ENCODE data around the gene CERK. TPM values are rescaled to one million over a fixed set of nuclear protein-coding genes. Genes with fewer than 3 reads are reported as not detected.
A peak's percentile ranks its signal among the peaks of the same experiment; 100 is the strongest.

Gene CERK
- total and polyA plus RNA-seq, 4 experiments from 2014 or later, result 91.2 to 164 (median 136) TPM

GRCh38 chr22:46681010-46681409 is 57.0 kb downstream of the CERK start:
- no peak overlapping the region for H3K4me3 Mint-ChIP-seq
- no peaks in the 10 kb centered on the region for H3K9me3 ChIP-seq (ENCODE audit: control insufficient read depth in 1 of 2, low read length in 2 of 2)
- intact Hi-C loops (cut with micrococcal nuclease), result no loop called here
- ChIA-PET POLR2A (ENCODE audit: partially characterized antibody) (interaction anchor here (1.5 kb wide), 1 partner anchor 122 kb away, joined by 4 read pairs; no protein-coding TSS in a partner anchor), CTCF (ENCODE audit: partially characterized antibody) (interaction anchor here (0.6 to 3.7 kb wide), 2 partner anchors 8 to 117 kb away, joined by 3 to 15 read pairs; no protein-coding TSS in a partner anchor)
- no peaks in the 10 kb centered on the region for H3K27me3 Mint-ChIP-seq
- H3K27me3 ChIP-seq (ENCODE audit: insufficient read depth, low read length), result no peaks in the 10 kb centered on the region
- H3K27ac Mint-ChIP-seq, result peak overlapping the region in 4 of 7 donors; percentile 41 to 72 (median 50)
- no peak overlapping the region for H3K27ac ChIP-seq (ENCODE audit: low read depth, low read length)
- DNase-seq, result peak in 1 of 5 donors; percentile 31
- H3K36me3 Mint-ChIP-seq, result peaks cover 7 to 14% of the 10 kb centered on the region in 2 donors
- peaks cover 6 to 26% (median 17%) of the 10 kb centered on the region in 4 donors for H3K4me1 Mint-ChIP-seq
- H3K9me3 Mint-ChIP-seq, result no peaks in the 10 kb centered on the region
- peaks cover 9% of the 10 kb centered on the region for H3K36me3 ChIP-seq (ENCODE audit: insufficient read depth, low read length)
- no peak overlapping the region for H3K4me3 ChIP-seq (ENCODE audit: low read length in 2 of 2)
- H3K4me1 ChIP-seq (ENCODE audit: insufficient read depth, low read length), result peaks cover 10% of the 10 kb centered on the region

GRCh38 chr22:46679706-46680269 is 58.3 kb downstream of the CERK start:
- intact Hi-C loops (cut with micrococcal nuclease), result no loop called here
- Mint-ChIP-seq H3K4me1 (peaks cover 4 to 26% (median 11%) of the 10 kb centered on the region in 4 donors), H3K36me3 (peaks cover 2 to 5% of the 10 kb centered on the region in 2 donors), H3K27me3 (no peaks in the 10 kb centered on the region), H3K9me3 (no peaks in the 10 kb centered on the region), H3K4me3 (no peak overlapping the region), H3K27ac (no peak overlapping the region)
- no peak for DNase-seq
- Histone ChIP-seq H3K27me3 (ENCODE audit: insufficient read depth, low read length) (no peaks in the 10 kb centered on the region), H3K36me3 (ENCODE audit: insufficient read depth, low read length) (no peaks in the 10 kb centered on the region), H3K9me3 (ENCODE audit: control insufficient read depth in 1 of 2, low read length in 2 of 2) (no peaks in the 10 kb centered on the region), H3K27ac (ENCODE audit: low read depth, low read length) (no peak overlapping the region), H3K4me1 (ENCODE audit: insufficient read depth, low read length) (peaks cover 9% of the 10 kb centered on the region), H3K4me3 (ENCODE audit: low read length in 2 of 2) (no peak overlapping the region)
- CTCF ChIA-PET (ENCODE audit: partially characterized antibody), result interaction anchor here (1.2 kb wide), 1 partner anchor 123 kb away, joined by 3 read pairs; no protein-coding TSS in a partner anchor
- POLR2A ChIA-PET (ENCODE audit: partially characterized antibody), result no interaction called here

GRCh38 chr22:46678785-46679700 is 59.0 kb downstream of the CERK start:
- H3K27me3 Mint-ChIP-seq, result no peaks in the 10 kb centered on the region
- H3K4me3 Mint-ChIP-seq, result no peak overlapping the region
- Histone ChIP-seq H3K4me3 (ENCODE audit: low read length in 2 of 2) (no peak overlapping the region), H3K27ac (ENCODE audit: low read depth, low read length) (no peak overlapping the region), H3K9me3 (ENCODE audit: control insufficient read depth in 1 of 2, low read length in 2 of 2) (no peaks in the 10 kb centered on the region), H3K4me1 (ENCODE audit: insufficient read depth, low read length) (peaks cover 14% of the 10 kb centered on the region), H3K36me3 (ENCODE audit: insufficient read depth, low read length) (no peaks in the 10 kb centered on the region), H3K27me3 (ENCODE audit: insufficient read depth, low read length) (no peaks in the 10 kb centered on the region)
- intact Hi-C loops (cut with micrococcal nuclease), result no loop called here
- peak overlapping the region in 1 of 7 donors; percentile 77 for H3K27ac Mint-ChIP-seq
- POLR2A ChIA-PET (ENCODE audit: partially characterized antibody), result no interaction called here
- CTCF ChIA-PET (ENCODE audit: partially characterized antibody), result interaction anchor here (1.2 kb wide), 1 partner anchor 123 kb away, joined by 3 read pairs; no protein-coding TSS in a partner anchor
- DNase-seq, result no peak
- H3K36me3 Mint-ChIP-seq, result peaks cover 0 to 4% of the 10 kb centered on the region in 2 donors
- no peaks in the 10 kb centered on the region for H3K9me3 Mint-ChIP-seq
- peaks cover 10 to 26% (median 13%) of the 10 kb centered on the region in 4 donors for H3K4me1 Mint-ChIP-seq

- intact Hi-C loops (cut with micrococcal nuclease), result no loop called here
These were observed 59.9 kb downstream of the CERK start for GRCh38 chr22:46678003-46678657.

GRCh38 chr22:46677323-46678002 is 60.6 kb downstream of the CERK start:
- ChIA-PET POLR2A (ENCODE audit: partially characterized antibody) (no interaction called here), CTCF (ENCODE audit: partially characterized antibody) (no interaction called here)
- H3K9me3 ChIP-seq (ENCODE audit: control insufficient read depth in 1 of 2, low read length in 2 of 2), result no peaks in the 10 kb centered on the region
- DNase-seq, result no peak
- H3K9me3 Mint-ChIP-seq, result no peaks in the 10 kb centered on the region
- no peak overlapping the region for H3K4me3 ChIP-seq (ENCODE audit: low read length in 2 of 2)
- H3K27ac Mint-ChIP-seq, result peak overlapping the region in 3 of 7 donors; percentile 46 to 63 (median 48)
- peaks cover 8 to 41% (median 20%) of the 10 kb centered on the region in 4 donors for H3K4me1 Mint-ChIP-seq
- no peaks in the 10 kb centered on the region for H3K27me3 Mint-ChIP-seq
- peaks cover 27% of the 10 kb centered on the region for H3K4me1 ChIP-seq (ENCODE audit: insufficient read depth, low read length)
- H3K27me3 ChIP-seq (ENCODE audit: insufficient read depth, low read length), result no peaks in the 10 kb centered on the region
- no peak overlapping the region for H3K27ac ChIP-seq (ENCODE audit: low read depth, low read length)
- peaks cover 0 to 4% of the 10 kb centered on the region in 2 donors for H3K36me3 Mint-ChIP-seq
- H3K4me3 Mint-ChIP-seq, result peak overlapping the region in 1 of 8 donors; percentile 26
- no peaks in the 10 kb centered on the region for H3K36me3 ChIP-seq (ENCODE audit: insufficient read depth, low read length)
- intact Hi-C loops (cut with micrococcal nuclease), result no loop called here

More at GRCh38 chr22:46678003-46678657, 59.9 kb downstream of the CERK start:
- POLR2A ChIA-PET (ENCODE audit: partially characterized antibody), result no interaction called here
- no peaks in the 10 kb centered on the region for H3K36me3 ChIP-seq (ENCODE audit: insufficient read depth, low read length)
- Mint-ChIP-seq H3K36me3 (peaks cover 0 to 4% of the 10 kb centered on the region in 2 donors), H3K4me3 (no peak overlapping the region), H3K4me1 (peaks cover 8 to 34% (median 19%) of the 10 kb centered on the region in 4 donors), H3K9me3 (no peaks in the 10 kb centered on the region), H3K27ac (peak overlapping the region in 3 of 7 donors; percentile 22 to 78 (median 48)), H3K27me3 (no peaks in the 10 kb centered on the region)
- no peak overlapping the region for H3K4me3 ChIP-seq (ENCODE audit: low read length in 2 of 2)
- no peaks in the 10 kb centered on the region for H3K9me3 ChIP-seq (ENCODE audit: control insufficient read depth in 1 of 2, low read length in 2 of 2)
- H3K4me1 ChIP-seq (ENCODE audit: insufficient read depth, low read length), result peaks cover 23% of the 10 kb centered on the region
- no peak for DNase-seq
- H3K27me3 ChIP-seq (ENCODE audit: insufficient read depth, low read length), result no peaks in the 10 kb centered on the region
- CTCF ChIA-PET (ENCODE audit: partially characterized antibody), result no interaction called here
- no peak overlapping the region for H3K27ac ChIP-seq (ENCODE audit: low read depth, low read length)

GRCh38 chr22:46676881-46677280 is 61.2 kb downstream of the CERK start:
- Histone ChIP-seq H3K9me3 (ENCODE audit: control insufficient read depth in 1 of 2, low read length in 2 of 2) (no peaks in the 10 kb centered on the region), H3K4me1 (ENCODE audit: insufficient read depth, low read length) (peaks cover 27% of the 10 kb centered on the region), H3K27ac (ENCODE audit: low read depth, low read length) (no peak overlapping the region), H3K36me3 (ENCODE audit: insufficient read depth, low read length) (no peaks in the 10 kb centered on the region), H3K4me3 (ENCODE audit: low read length in 2 of 2) (no peak overlapping the region), H3K27me3 (ENCODE audit: insufficient read depth, low read length) (no peaks in the 10 kb centered on the region)
- no peaks in the 10 kb centered on the region for H3K9me3 Mint-ChIP-seq
- intact Hi-C loops (cut with micrococcal nuclease), result no loop called here
- CTCF ChIA-PET (ENCODE audit: partially characterized antibody), result no interaction called here
- peaks cover 0 to 4% of the 10 kb centered on the region in 2 donors for H3K36me3 Mint-ChIP-seq
- H3K4me3 Mint-ChIP-seq, result peak overlapping the region in 1 of 8 donors; percentile 17
- H3K4me1 Mint-ChIP-seq, result peaks cover 8 to 44% (median 19%) of the 10 kb centered on the region in 4 donors
- POLR2A ChIA-PET (ENCODE audit: partially characterized antibody), result no interaction called here
- H3K27ac Mint-ChIP-seq, result peak overlapping the region in 3 of 7 donors; percentile 17 to 63 (median 37)
- no peak for DNase-seq
- H3K27me3 Mint-ChIP-seq, result no peaks in the 10 kb centered on the region

Data from CD4-positive, alpha-beta memory T cell (primary cell).